GM18505 (cell line): Measurements from ENCODE around the gene SLC66A2.

Experiments used
- ATAC-seq: cut with Tn5 transposase; IDR thresholded peaks from one replicate; pipeline ENCODE4 v1.9.1; 2021; ENCODE audit not compliant: unreplicated experiment
- POLR2A ChIP-seq: IDR thresholded peaks from 4 replicates; pipeline ENCODE4 v1.6.1; 2011; ENCODE audit warnings: borderline replicate concordance; ENCODE audit not compliant: insufficient read depth, insufficient read length; ENCODE audit errors: extremely low read depth

The SLC66A2 gene

DNA sequence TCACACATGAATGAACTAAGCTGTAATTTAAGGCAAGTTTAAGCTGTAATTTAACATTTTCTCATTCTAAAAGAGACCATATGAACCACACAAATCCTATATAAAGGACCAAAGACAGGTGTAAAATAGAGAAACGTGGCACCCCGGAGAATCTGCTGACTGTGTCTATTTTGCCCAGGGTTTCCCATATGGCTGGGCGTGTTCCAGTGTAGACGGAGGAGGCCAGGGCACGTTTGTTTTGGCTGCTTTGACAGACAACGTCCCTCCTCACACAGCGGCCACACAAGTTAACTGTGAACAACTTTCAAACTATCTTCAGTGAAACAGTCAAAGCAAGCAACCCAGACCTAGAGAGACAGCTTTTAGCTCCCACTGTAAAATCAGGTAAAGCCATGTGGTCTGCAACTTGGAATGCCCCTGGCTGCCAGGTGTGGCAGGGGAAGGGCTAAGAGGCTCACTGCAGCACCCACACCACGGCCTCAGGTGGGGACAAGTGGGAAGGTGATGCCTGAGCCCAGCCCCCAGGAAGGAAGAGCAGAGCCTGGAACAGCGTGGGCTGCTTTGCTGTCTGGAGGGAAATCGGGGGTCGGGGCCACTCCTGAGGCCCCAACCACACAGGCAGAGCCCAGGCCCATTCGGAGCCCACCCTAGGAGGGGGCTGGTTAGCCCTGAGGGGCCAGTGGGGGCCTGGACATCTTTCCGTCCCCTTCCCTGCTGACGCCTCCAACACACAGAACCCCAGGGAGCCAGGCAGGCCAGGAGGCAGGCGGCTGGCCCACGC lies 40.7 kb downstream of the SLC66A2 start:
- no peak for TF ChIP-seq POLR2A
- ATAC-seq = no peak

DNA sequence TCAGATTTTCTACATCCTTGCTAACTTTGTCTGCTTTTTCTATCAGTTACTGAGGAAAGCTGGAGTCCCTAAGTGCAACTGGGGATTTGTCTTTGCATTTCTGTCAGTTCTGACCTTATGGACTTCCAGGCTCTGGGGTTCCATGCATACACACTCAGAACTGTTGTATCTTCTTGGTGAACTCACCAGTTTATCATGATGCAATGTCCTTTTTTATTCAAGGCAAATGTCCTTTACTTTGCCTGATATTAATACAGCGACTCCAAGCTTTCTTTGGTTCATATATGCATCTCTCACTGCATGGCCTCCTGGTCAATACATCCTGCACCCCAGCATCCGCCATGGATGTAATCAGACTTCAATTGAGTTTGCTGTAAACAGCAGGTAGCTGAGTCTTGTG lies 44.7 kb downstream of the SLC66A2 start:
- no peak for TF ChIP-seq POLR2A
- no peak for ATAC-seq

DNA sequence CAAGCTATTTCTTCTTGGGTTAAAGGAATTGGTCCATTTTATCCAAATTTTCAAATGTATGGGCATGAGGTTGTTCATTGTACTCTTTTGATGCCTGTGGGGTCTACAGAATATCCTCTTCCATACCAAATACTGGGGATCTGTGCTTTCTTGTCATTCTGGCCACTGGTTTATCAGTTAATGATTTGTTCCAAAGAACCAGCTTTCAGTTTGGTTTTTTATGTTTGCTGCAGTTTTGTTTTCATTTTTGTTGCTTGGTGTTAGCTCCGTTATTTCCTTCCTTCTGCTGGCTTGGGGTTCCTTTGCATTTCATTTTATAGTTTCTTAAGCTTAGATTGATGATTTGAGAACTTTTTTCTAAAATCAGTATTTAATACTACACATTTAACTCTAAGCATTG lies 45.5 kb downstream of the SLC66A2 start:
- no peak for ATAC-seq
- TF ChIP-seq POLR2A = no peak

DNA sequence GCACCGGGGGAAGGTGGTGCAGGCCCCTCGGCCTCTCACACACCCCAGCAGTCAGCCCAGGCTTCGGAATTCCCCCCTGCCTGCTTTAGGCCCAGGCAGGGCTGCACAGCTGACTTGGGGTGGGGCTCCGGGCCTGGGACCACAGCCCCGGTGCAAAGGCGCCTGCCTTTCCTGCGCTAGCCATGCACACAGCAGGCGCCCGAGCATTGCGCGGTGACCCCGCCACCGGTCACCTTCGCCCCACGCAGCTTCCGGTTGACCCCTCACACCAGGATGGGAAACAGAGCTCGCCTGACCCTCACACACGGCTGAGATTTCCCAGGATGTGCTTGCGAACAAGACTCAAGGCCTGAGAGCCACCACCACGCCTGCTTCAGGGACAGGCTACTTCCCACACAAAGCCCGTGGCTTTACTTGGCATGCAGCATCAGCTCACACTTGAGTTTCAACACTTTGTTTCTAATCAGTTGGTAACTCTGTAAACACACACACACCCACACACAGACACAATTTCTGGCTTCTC lies 46.0 kb downstream of the SLC66A2 start:
- TF ChIP-seq POLR2A = no peak
- ATAC-seq = no peak

DNA sequence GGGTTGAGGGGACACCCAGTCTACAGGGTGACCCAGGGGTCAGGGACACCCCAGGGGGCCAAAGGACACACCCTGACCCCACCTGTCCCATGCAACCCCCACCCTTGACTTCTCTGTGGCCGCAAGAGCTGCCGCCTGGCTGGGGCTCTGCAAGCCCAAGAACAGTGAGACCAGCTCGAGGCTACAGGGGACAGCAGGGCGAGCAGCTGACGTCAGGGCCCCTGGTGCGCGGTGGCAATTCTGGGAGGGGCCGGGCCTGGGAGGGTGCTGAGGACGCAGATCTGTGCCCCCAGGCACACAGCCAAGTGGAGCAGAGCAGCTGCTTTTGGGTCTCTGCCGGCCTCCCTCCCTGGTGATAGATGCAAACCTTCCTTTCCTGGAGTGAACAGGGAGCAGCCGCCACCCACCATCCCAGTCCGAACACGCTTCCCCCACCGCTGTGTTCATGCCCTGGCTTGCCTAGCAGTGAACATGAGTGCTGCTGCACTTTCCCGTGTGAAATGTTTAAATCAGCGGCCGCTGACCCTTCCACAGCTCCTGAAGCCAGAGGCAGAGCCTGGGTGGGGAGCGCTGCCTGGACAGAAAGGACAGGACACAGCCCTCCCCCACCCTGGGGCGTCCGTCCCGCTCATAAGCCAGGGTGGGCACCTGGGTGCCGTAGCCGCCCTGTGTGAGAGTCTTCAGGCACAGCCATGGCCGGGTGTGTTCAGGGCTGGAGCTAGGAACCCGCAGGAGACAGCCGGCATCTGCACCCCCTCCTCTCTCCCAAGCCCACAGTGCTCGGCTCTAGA lies 46.9 kb downstream of the SLC66A2 start:
- TF ChIP-seq POLR2A = no peak
- no peak for ATAC-seq

DNA sequence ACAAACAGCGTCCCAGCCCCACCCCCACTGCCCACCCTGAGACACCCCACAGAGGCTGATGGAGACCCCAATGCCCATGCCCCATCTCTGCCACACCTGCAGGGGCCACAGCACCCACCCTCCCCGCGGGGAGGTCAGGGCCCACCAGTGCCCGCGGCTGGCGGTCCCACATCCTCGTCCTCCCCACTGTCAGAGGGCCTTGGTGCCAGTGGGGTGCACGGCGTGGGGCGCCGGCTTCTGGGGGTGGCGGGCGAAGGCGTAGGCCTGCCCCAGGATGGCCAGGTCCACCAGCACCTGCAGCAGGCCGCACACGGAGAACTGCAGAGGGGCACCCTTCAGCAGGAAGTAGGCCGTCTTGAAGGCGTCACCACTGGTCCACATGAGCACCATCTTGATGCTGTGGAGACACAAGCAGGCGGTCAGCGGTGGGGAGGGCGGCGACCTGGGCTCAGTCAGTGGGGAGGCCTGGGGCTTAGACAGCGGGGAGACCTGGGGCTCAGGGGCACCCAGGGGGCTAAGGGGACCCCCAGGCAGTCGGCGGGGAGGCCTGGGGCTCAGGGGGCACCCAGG lies 47.6 kb downstream of the SLC66A2 start:
- no peak for TF ChIP-seq POLR2A
- ATAC-seq = no peak

DNA sequence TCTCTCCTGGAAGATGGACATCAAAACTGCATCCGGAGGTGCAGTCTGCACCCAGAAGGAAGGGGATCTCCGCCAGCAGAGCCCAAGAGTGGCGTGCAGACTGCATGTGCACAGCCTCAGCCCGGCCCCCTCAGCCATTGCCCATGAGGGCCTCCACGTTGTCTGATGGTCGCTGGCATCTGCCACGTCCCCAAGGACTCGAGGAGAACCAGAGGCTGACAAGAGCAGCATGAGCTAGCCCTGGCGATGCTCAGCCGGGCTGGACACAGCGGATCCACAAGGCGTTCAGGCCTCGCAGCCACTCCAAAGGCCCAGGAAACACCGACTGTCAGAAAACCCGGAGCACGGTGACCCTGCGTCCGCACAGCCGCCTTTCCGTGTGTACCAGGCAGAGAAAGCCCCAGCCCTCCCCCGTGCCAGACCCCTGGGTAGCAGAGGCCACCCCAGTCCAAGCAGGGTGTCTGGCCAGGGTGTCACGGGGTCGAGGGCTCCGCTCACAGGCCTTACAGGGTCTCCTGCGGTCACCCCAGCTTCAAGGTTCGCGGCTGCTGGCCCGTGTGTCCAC lies 48.3 kb downstream of the SLC66A2 start:
- TF ChIP-seq POLR2A = no peak
- ATAC-seq = no peak

DNA sequence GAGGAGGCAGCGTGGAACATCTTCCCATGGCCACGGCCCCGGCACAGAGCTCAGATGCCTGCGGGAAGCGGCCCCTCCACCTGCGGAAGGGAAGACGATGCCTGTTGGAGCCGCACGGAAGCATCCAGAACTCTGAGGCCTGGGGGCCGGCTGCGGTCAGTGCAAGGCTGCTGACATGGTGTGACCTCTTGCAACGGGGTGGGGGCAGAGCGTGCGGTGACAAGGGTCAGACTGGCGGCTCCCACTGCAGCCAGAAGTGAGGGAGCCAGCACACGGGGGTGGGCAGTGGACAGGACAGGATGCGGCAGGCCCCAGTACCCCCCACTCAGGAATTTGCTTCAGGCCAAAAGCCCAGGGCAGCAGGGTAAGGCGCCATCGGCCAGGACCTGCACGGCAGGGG lies 48.8 kb downstream of the SLC66A2 start:
- no peak for TF ChIP-seq POLR2A
- ATAC-seq = no peak

DNA sequence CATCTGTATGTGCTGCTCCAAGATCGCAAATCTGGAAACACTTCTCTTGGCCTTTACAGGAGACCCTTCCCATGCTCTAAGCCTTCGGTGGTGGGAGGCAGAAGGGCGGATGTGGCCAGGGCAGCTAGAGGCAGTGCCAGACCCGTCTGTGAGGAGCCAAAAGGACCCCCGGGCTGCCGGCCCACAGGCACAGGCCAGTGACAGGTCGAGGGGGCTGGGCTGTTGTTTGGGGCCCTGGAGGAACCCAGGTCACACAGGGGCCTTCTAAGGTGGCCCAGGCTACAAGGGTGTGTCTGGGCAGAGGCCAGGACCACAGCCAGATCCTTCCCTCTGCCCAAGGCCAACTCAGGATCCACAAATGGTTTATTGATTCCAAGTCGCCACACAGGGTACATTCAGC lies 49.4 kb downstream of the SLC66A2 start:
- no peak for TF ChIP-seq POLR2A
- no peak for ATAC-seq

DNA sequence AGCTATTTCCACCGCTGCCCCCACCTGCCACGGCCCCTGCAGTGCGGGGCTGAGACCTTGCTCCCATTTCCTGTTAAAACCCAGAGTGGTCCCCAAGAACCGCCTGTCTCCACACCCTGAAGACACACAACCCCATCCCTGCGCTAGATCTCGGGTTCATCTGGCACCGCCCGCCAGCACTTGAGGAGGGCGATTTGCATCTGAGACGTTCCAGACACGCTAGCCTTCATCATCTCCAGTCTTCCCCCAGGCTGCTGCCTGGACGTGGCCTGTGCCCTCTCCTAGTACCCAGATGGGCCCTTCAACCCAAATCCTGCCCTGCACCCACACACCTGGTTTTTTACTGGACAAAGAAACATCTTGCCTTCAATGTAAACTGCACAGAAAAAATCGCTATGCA lies 49.8 kb downstream of the SLC66A2 start:
- TF ChIP-seq POLR2A = no peak
- ATAC-seq = no peak

DNA sequence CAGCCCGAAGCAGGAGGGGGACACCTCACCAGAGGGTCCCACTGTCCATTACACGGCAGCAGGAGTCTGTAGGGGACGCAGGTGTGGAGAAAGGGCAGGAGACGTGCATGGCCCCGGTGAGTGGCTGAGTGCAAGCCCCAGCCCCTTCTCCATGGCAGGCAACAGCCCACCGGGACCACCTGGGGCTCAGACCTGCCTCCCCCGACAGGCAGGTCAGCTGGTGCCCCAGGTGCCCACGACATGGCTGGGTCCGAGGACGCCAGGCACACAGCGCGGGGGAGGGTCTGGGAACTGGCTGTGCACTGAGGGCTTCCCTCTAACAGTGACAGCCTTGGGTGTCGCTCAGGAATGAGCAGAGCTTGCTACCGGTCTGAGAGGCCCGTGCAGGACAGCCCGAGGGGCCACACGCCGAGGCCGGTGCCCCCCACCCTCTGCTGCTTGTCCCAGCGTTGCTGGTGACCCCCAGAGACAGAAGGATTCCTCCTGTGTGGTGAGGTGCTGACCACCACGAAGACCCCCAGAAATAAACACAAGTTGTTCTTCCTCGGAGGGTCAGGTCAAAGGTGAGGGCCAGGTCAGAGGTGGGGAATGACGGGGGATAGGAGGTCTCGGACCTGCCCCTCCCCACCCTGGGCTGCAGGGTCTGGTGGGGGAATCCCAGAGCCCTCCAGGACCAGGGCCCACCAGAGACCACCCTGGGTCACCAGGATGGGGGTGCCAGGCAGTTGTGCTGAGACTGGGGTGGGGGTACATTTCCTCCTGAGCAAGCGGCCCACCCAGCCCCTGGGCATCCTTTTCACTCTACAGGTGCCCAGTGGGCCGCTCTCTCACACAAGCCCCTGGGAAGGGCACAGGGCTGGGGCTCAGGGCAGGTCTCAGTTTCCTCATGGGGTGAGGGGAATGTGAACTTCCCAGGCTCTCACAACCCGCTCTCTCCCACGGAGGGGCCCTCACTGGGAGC lies 50.6 kb downstream of the SLC66A2 start:
- no peak for ATAC-seq

DNA sequence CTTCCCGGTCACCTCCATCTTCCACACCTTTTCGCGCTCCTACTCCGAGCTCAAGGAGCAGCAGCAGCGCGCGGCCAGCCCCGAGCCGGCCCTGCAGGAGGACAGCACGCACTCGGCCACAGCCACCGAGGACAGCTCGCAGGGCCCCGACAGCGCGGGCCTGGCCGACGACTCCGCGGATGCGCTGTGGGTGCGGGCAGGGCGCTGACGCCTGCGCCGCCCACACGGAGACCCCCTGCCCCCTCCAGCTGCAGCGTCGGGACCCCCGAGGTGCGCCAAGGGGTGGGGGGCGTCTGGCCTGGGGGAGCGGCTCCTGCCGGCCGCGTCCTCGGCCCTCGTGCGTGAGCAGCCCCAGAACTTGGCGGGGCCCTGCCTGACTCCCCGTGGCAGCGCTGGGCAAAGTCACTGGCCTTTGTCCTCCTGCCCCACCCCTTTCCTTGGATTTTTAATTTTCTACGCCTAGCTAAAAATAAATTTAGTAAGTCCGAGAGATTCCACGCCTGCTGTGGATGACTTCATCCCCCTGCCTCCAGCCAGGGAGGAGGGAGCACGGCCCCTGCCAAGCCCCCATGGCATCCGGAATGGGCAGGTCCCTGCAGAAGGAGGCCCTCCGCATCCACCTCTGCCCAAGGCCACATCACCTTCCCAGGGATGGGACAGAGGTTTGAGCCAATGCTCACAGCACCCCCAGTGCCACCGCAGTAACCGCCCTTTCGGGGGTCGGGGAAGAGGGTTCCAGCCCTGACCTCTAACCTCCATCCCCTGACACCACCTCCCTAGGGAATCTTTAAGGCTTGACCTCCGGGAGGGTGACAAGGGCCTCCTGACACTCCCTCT lies 51.6 kb downstream of the SLC66A2 start:
- TF ChIP-seq POLR2A = no peak
- ATAC-seq = no peak

More for the DNA sequence above, 50.6 kb downstream of the SLC66A2 start:
- TF ChIP-seq POLR2A = no peak

DNA sequence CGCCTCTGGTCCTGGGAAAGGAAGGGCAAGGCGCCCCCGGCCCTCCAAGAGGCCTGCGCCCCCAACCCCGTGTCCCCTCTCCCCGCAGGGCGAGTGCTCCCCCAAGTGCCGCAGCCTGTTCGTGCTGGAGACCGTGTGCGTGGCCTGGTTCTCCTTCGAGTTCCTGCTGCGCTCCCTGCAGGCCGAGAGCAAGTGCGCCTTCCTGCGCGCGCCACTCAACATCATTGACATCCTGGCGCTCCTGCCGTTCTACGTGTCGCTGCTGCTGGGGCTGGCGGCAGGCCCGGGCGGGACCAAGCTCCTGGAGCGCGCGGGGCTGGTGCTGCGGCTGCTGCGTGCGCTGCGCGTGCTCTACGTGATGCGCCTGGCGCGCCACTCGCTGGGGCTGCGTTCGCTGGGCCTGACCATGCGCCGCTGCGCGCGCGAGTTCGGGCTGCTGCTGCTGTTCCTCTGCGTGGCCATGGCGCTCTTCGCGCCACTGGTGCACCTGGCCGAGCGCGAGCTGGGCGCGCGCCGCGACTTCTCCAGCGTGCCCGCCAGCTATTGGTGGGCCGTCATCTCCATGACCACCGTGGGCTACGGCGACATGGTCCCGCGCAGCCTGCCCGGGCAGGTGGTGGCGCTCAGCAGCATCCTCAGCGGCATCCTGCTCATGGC lies 52.4 kb downstream of the SLC66A2 start:
- no peak for TF ChIP-seq POLR2A
- no peak for ATAC-seq
